Activated gamma-delta T cell treated with anti-CD3 and anti-CD28 coated beads, Interleukin-2, amount 50 U/mL, for 16 hours (primary cell): ENCODE results near the gene SIRT4.
"Not testable (repeated sequence)": the region's sequence is repeated elsewhere in the genome, so short reads cannot be mapped to it uniquely, and the experiment has no call there.

Source experiments
- DNase-seq: peaks from one replicate; pipeline ENCODE4 v3.0.0-alpha.2; 2020; ENCODE audit warnings: low read depth

The SIRT4 gene

GRCh38 chr12:120335447-120335846 is 33.3 kb downstream of the SIRT4 start:
- DNase-seq, result not testable (repeated sequence)

- DNase-seq, result not testable (repeated sequence)
These were observed 34.3 kb downstream of the SIRT4 start for GRCh38 chr12:120336392-120336791.

GRCh38 chr12:120337730-120338129 is 35.6 kb downstream of the SIRT4 start:
- DNase-seq, result no peak

GRCh38 chr12:120339256-120339655 is 37.1 kb downstream of the SIRT4 start:
- no peak for DNase-seq

- DNase-seq, result no peak
These were observed 40.3 kb downstream of the SIRT4 start for GRCh38 chr12:120342175-120343038.

GRCh38 chr12:120343039-120343537 is 41.0 kb downstream of the SIRT4 start:
- DNase-seq, result no peak

- no peak for DNase-seq
These were observed 41.6 kb downstream of the SIRT4 start for GRCh38 chr12:120343692-120344091.

GRCh38 chr12:120346031-120346430 is 43.9 kb downstream of the SIRT4 start:
- DNase-seq, result no peak

- DNase-seq, result no peak
These were observed 44.6 kb downstream of the SIRT4 start for GRCh38 chr12:120346681-120347080.

- no peak for DNase-seq
These were observed 45.6 kb downstream of the SIRT4 start for GRCh38 chr12:120347766-120348165.

GRCh38 chr12:120350576-120351350 is 48.6 kb downstream of the SIRT4 start:
- DNase-seq, result no peak

GRCh38 chr12:120352117-120352516 is 50.0 kb downstream of the SIRT4 start:
- DNase-seq, result no peak

GRCh38 chr12:120353136-120353535 is 51.0 kb downstream of the SIRT4 start:
- no peak for DNase-seq

GRCh38 chr12:120353556-120354317 is 51.6 kb downstream of the SIRT4 start:
- no peak for DNase-seq

GRCh38 chr12:120356567-120357030 is 54.5 kb downstream of the SIRT4 start:
- peak; percentile 68 for DNase-seq

- no peak for DNase-seq
These were observed 55.0 kb downstream of the SIRT4 start for GRCh38 chr12:120357104-120357503.

- DNase-seq, result no peak
These were observed 56.4 kb downstream of the SIRT4 start for GRCh38 chr12:120358412-120359100.

GRCh38 chr12:120359128-120359527 is 57.0 kb downstream of the SIRT4 start:
- no peak for DNase-seq

- no peak for DNase-seq
These were observed 59.5 kb downstream of the SIRT4 start for GRCh38 chr12:120361506-120362208.
